ENCODE data around the gene HSBP1.

The HSBP1 gene

DNA sequence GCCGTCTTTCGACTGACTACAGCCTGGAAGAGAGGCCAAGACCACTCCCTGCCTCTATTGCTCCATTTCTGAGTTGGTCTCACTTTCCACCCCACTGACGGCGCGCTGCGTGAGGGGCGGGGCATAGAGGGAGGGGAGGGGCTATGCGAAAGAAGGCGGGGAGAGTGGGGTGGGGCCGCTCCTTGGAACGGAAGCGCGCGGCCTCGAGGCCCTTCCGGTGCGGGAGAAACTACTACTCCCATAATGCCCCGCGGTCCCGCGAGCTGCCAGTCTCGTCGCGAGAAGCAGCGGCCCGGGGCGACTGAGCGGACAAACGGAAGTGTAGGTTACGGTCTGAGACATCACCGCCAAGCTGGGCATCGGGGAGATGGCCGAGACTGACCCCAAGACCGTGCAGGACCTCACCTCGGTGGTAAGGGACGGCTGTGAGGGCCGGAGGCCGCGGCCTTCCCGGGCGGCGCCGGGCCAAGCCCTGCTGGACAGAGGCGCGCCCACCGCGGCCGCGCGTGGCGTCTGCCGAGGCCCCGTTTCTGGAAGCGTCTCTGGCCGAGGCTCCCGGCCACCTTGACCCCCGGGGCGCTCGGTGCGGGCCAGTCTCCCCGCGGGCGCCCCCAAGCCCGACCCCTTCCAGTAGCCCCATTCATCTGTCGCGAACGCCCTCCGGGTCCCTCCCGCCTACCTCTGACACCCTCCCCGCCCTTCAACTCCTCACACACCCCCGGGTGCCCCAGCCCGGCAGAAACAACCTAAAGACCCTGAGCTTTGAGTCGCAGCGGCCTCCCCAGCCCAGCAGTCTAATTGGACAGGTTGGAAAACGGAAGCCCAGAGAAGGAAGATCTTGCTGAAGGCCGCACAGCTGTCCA lies at the start of gene HSBP1:
HSBP1 (plus strand) TSS at position 269 of the 863 bp plus-strand sequence; CDS start at position 368, 99 bp downstream.
- Histone ChIP-seq H3K4me3 (IDR thresholded peaks at IDR 0.05; ENCODE audit: insufficient read depth, low read depth, low read length) (peak within 1 kb of the TSS; percentile 73), H4K20me1 (ENCODE audit: insufficient read depth) (no peaks in the 10 kb centered on the region), H3K27me3 (ENCODE audit: insufficient read depth, low read depth) (no peaks in the 10 kb centered on the region), H3K9ac (peak within 1 kb of the TSS; percentile 76), H3K4me2 (peak within 1 kb of the TSS; percentile 79), H3K27ac (peak within 1 kb of the TSS; percentile 24; the same call in 1 of the 2 replicates), H2AFZ (ENCODE audit: low read depth) (peak within 1 kb of the TSS; percentile 75), H3K36me3 (ENCODE audit: insufficient read depth) (peaks cover 9% of the 10 kb centered on the region; the same call in 1 of the 2 replicates), H3K79me2 (ENCODE audit: insufficient read depth, low read depth) (peaks cover 15% of the 10 kb centered on the region; the same call in 1 of the 2 replicates), H3K4me1 (ENCODE audit: low read depth, poor library complexity, severe bottlenecking) (peaks cover 7% of the 10 kb centered on the region)
- TF ChIP-seq, protein P1, sequence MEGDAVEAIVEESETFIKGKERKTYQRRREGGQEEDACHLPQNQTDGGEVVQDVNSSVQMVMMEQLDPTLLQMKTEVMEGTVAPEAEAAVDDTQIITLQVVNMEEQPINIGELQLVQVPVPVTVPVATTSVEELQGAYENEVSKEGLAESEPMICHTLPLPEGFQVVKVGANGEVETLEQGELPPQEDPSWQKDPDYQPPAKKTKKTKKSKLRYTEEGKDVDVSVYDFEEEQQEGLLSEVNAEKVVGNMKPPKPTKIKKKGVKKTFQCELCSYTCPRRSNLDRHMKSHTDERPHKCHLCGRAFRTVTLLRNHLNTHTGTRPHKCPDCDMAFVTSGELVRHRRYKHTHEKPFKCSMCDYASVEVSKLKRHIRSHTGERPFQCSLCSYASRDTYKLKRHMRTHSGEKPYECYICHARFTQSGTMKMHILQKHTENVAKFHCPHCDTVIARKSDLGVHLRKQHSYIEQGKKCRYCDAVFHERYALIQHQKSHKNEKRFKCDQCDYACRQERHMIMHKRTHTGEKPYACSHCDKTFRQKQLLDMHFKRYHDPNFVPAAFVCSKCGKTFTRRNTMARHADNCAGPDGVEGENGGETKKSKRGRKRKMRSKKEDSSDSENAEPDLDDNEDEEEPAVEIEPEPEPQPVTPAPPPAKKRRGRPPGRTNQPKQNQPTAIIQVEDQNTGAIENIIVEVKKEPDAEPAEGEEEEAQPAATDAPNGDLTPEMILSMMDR (conservative IDR thresholded peaks at IDR 0.05; ENCODE audit: low read depth, low read length) = no peak

DNA sequence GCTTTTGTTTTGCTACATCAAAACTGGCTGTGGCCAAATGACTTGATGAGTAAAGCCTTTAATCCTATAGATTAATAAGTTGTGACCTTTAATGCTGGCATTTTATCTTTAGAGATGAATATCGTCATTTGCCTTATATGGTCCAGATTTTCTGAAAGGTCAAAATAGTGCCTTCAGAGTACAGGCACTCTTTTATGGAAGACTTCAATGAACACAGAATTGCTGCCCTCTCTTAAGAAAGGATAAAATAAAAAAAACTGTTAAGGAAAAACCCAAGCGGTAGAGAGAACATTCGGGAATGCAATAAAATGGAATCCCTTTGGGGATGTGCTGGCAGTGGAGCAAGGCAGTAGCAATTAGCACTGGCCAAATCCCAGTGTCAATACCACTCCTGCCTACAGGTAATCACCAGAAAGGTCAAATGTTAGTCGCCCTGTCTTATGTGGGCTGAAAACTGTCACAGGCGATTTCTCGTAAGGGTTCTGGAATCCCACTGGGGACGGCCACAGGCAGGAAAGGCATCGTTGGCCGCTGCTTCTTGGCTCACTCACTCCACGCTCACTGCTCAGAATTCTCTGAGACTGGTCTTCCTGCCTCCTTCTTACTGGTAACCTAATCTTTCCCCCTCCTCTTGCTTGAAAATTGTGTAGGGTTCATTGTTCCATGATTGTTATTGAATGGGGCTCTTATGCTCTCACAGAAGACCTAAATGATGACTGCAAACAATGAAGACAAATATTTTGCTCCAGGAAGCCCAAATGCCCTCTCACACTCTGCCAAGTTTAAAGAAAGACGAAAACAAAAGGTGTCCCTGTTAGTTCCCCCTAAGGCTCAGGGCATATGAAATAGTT lies 45.4 kb upstream of the HSBP1 start:
- no peaks in the 10 kb centered on the region; the same call in 1 of the 2 replicates for H3K36me3 ChIP-seq (ENCODE audit: insufficient read depth)
- H4K20me1 ChIP-seq (ENCODE audit: insufficient read depth) = no peaks in the 10 kb centered on the region
- H3K27me3 ChIP-seq (ENCODE audit: insufficient read depth, low read depth) = no peaks in the 10 kb centered on the region
- H3K9ac ChIP-seq = no peak overlapping the region
- H3K4me2 ChIP-seq = no peak overlapping the region
- no peaks in the 10 kb centered on the region for H3K4me1 ChIP-seq (ENCODE audit: low read depth, poor library complexity, severe bottlenecking)
- H2AFZ ChIP-seq (ENCODE audit: low read depth) = no peak overlapping the region
- TF ChIP-seq, protein P1 (conservative IDR thresholded peaks at IDR 0.05; ENCODE audit: low read depth, low read length) = no peak
- no peaks in the 10 kb centered on the region for H3K79me2 ChIP-seq (ENCODE audit: insufficient read depth, low read depth)
- no peak overlapping the region for H3K27ac ChIP-seq
- no peak overlapping the region for H3K4me3 ChIP-seq (IDR thresholded peaks at IDR 0.05; ENCODE audit: insufficient read depth, low read depth, low read length)

DNA sequence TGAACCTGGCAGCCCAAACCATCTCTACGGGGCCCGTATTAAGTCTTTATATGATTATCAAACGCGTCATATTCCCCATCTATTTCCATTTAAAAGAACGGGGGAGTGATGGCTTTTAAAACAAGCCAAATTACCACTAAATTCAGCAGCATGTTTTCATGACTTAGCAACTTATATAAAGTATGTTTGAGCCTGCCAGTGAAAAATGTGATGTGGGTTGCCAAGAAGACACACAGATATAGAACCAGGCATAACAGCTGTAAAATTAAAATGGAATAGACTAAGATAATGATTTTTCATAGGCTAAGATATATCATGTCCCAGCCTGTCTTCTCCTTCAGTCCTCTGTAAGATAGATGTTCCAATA lies 44.8 kb upstream of the HSBP1 start:
- Histone ChIP-seq H3K4me2 (no peak overlapping the region), H3K79me2 (ENCODE audit: insufficient read depth, low read depth) (no peaks in the 10 kb centered on the region), H3K4me1 (ENCODE audit: low read depth, poor library complexity, severe bottlenecking) (no peaks in the 10 kb centered on the region), H3K27ac (no peak overlapping the region), H2AFZ (ENCODE audit: low read depth) (no peak overlapping the region), H3K36me3 (ENCODE audit: insufficient read depth) (no peaks in the 10 kb centered on the region; the same call in 1 of the 2 replicates), H4K20me1 (ENCODE audit: insufficient read depth) (no peaks in the 10 kb centered on the region), H3K4me3 (IDR thresholded peaks at IDR 0.05; ENCODE audit: insufficient read depth, low read depth, low read length) (no peak overlapping the region), H3K9ac (no peak overlapping the region), H3K27me3 (ENCODE audit: insufficient read depth, low read depth) (no peaks in the 10 kb centered on the region)
- TF ChIP-seq, protein P1 (conservative IDR thresholded peaks at IDR 0.05; ENCODE audit: low read depth, low read length) = no peak

DNA sequence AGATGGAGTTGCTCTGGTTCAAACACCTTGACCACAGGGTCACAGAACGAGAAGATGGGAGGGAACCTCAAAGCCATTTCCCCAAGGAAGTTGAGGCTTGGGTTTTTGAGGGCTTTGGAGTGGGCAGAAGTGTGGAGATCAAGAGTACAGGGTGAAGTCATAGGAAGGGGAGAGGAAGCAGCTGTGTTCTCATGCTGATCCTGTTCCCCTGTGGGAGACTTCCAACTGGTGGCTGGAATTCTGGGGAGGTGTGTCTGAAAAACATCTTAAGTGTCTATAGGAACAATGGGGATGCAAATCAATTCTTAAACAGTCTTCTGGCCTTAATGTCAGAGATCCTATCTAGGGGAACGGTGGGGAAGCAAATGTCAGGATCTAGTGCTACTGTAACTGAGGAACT lies 38.8 kb upstream of the HSBP1 start:
- Histone ChIP-seq H3K27ac (no peak overlapping the region), H4K20me1 (ENCODE audit: insufficient read depth) (no peaks in the 10 kb centered on the region), H3K27me3 (ENCODE audit: insufficient read depth, low read depth) (no peaks in the 10 kb centered on the region), H3K36me3 (ENCODE audit: insufficient read depth) (no peaks in the 10 kb centered on the region), H3K4me1 (ENCODE audit: low read depth, poor library complexity, severe bottlenecking) (no peaks in the 10 kb centered on the region), H3K4me2 (no peak overlapping the region), H3K79me2 (ENCODE audit: insufficient read depth, low read depth) (no peaks in the 10 kb centered on the region), H3K9ac (no peak overlapping the region), H2AFZ (ENCODE audit: low read depth) (no peak overlapping the region), H3K4me3 (IDR thresholded peaks at IDR 0.05; ENCODE audit: insufficient read depth, low read depth, low read length) (no peak overlapping the region)
- TF ChIP-seq, protein P1 (conservative IDR thresholded peaks at IDR 0.05; ENCODE audit: low read depth, low read length) = no peak

All from KMS-11 (cell line).